Measurements from ENCODE around the gene CYSTM1. TPM values are rescaled to one million over a fixed set of nuclear protein-coding genes. Genes with fewer than 3 reads are reported as not detected.

CYSTM1 gene
- total RNA-seq, 1 donor from 2014 or later = 14.8 TPM

DNA sequence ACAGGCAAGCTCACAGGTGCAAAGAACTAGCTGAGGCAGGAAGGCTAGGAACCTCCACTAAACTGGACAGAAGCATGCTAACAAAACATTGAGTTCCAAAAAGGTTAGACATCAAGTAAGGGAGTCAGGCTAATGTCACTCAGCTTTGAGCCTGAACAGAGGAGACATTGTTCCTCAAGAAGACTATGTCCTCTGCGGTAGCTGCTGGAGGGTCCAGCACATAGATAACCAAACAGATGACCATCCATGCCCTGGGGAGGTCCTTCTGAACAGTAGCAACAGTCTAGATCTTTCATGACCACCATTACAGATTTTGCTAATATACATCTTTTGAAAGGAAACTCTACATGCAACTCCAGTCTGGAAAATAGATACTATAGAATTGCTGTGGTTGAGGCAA lies 57.7 kb downstream of the CYSTM1 start:
- intact Hi-C loops (cut with micrococcal nuclease) = no loop called here

GRCh38 chr5:140234377-140234989 lies 59.5 kb downstream of the CYSTM1 start:
- intact Hi-C loops (cut with micrococcal nuclease) = no loop called here

DNA sequence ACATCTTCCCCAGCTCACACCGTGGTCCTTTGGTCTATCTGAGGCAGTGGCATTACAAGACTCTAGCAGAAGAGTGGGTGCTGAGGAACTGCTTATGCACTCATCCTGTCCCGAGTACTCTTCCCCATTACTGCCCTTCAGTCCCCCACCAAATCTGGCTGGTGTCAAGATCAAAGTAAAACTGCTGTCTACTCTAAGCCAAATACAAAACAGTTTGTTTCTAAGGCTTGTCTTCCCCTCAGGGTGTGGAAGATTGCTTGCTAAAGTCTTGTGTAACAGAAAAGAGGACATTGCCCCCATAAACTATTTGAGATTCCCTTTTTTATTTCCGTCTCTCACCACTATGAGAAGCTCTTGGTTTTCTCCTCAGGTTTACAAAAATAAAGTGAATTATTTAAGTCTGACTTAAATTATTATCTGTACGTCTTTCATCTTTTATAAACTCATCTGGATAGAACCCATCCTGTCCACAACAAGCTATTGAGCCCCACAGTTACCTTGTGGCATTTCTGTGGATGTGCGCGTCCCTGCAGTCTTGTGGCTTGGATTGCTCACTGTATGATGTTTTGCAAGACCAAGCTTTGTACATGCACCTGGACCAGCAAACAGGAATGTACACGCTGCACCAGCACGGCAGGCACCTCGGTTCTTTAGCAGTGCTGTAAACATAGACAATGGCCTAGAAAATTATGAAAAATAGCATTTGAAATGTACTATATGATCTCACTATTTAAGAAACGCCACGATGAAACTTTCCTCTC lies 61.0 kb downstream of the CYSTM1 start:
- intact Hi-C loops (cut with micrococcal nuclease) = no loop called here

- intact Hi-C loops (cut with micrococcal nuclease) = no loop called here
Observed at GRCh38 chr5:140236891-140237598, 62.1 kb downstream of the CYSTM1 start.

DNA sequence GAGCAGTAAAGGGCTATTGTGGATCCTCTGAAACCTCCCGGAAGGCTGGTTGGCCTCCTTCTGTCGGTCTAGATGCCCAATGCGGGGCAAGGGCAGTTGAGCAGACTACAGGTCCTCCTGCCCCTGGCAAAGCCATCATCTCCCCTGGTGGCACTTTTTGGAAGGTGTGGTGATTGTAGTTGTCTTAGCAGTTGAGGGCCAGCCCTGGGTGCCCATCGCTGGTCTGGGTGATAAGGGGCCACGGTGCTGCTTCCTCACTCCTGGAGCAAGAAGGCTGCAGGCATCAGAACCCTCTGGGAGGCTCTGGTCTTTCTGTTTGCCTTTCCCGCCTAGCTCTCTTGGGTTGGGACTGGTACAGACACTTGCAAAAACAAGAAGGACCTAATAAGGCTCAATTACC lies 63.8 kb downstream of the CYSTM1 start:
- intact Hi-C loops (cut with micrococcal nuclease) = no loop called here

DNA sequence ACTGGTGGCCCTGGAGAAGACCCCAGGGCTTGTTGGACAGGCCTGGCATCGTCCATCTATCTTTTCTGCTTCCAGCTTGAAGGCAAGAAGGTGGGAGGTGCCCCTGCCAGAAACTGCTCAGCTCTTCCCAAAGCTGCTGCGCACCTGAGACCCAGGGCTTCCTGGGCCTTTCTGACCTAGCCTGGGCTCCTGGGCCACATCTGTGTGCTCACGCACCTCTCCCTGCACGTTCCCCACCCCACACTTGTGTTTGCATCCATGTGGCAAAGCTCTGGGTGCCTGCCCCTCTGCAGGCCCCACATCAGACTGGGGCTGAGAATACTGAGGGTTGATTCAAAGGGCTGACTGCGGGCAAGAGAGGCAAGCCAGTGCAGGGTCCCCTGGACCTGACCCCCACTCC lies 64.5 kb downstream of the CYSTM1 start:
- intact Hi-C loops (cut with micrococcal nuclease) = no loop called here

DNA sequence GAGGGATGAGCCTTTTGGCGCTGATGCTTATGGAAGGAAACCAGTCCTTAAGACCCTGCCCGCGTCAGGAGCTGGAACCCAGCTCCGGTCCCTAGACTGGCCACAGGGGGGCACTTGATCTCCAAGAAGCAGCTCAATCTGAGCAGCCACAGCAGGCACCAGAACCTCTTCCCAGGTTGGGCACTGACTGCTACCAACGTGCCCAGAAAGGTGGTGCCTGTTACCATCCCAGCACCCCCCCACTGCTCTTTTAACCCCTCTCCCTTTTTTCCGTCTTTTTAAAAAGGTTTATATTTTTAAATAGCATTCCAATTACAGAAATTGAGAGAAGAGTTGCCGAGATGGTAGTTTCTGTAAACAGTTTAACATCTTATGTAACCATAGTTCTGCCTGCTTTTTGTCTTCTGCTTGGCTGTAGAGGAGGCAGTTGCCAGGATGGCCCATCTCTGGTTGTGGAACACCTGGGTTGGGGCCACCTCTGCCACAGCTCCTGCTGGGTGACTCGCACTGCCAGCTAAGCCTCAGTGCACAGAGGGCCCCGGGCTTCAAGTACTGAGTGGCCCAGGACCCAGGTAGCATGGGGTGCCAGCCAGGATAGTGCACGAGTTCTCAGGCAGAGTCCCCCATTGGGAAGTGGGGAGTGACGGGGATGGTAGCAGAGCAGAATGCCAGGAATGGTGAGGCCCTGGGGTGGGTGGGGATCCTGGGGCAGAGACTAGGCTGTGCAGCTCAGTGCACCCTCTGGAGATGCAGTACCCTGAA lies 65.1 kb downstream of the CYSTM1 start:
- intact Hi-C loops (cut with micrococcal nuclease) = loop anchor here (1.0 to 5.0 kb wide), 5 partner anchors 111 to 480 kb away; partner anchors contain the start of genes EIF4EBP3 and PURA

DNA sequence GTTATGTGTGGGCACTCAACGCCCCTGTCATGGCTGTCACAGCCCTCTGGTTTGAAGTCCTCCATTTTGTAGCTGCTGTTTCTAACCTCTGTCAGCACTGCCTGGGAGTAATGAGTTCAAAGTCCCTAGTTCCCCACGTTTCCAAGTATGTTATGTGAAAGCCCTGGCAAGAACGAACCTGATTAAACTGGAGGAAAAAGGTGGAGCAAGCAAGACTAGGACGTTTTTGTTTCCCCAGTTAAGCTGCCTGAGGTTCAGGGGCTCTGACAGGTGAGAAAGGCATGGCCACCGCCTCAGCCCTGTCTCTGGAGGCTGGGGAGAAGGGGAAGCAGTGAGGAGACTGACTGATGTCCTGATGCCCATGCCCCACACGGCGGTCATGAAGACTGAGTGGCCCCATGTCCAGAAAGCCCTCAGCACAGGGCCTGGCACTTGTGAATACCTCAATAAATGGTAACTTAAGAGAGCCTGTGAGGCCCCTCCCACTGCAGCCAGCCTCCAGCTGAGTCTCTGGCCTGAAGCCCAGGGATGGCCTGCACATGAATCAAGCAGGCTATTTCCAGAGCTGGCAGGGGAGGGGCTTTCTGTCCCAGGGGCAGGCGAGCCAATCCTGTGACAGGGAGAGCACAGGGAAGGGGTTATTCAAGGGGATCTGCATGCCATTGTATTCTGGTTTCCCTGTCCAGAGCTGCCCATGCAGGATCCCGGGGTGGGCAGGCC lies 66.2 kb downstream of the CYSTM1 start:
- intact Hi-C loops (cut with micrococcal nuclease) = loop anchor here (1.0 to 5.0 kb wide), 5 partner anchors 110 to 479 kb away; partner anchors contain the start of genes EIF4EBP3 and PURA

- intact Hi-C loops (cut with micrococcal nuclease) = loop anchor here (5.0 kb wide), 2 partner anchors 130 to 305 kb away; partner anchors contain the start of genes EIF4EBP3 and PURA
Observed at GRCh38 chr5:140242099-140242498, 67.1 kb downstream of the CYSTM1 start.

DNA sequence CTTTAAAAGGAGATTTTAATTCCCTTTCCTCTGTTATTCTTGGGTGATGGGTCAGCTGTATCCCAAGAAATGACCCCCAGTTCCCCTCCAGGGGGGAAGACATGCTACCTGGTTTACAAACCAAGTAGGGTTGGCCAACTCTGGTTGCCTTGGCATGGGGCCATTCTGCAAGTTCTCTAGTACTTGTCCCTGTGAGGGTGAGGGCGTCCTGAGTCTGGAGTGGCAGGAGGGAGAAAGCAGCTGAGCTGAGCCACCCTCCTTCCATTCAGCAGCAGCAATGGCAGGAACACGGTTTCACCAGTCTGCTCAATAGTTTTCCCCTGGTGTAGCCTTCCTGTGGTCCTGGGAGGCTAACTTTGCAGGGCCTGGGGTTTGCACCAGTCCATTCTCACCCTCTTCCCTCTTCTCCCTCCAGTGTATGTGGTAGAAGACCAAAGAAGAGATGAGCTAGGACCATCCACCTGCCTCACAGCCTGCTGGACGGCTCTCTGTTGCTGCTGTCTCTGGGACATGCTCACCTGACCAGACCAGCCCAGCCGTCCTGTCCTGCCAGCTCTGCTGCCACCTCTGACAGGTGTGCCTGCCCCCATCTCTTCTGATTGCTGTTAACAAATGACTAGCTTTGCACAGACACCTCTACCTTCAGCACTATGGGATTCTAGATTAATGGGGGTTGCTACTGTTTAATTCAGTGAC lies 68.0 kb downstream of the CYSTM1 start:
- intact Hi-C loops (cut with micrococcal nuclease) = loop anchor here (5.0 kb wide), 2 partner anchors 131 to 304 kb away; partner anchors contain the start of genes EIF4EBP3 and PURA

DNA sequence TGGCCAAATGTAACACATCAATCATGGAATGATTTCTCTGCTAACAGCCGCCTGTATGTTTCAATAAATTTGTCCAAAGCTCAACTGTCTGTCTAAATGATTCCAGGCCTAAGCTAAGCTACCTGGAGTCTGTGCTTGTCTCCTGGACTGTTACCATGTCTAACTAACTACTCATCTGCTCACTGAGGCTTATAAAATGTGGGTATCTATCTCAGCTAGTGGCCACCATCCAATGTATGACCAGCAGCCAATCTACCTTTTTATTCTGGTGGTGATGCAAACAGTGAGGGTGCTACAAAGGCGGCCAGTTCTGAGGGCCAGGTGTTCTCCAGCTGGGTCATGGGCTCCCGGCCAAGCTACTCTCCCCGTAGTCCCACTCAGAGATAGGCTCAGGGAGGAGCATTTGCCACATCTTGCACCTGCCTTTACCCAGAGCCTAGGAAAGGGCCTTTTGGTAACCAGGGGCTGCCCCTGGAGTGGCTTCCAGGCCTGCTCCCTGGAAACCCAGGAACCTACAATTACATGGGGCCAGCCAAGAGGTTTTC lies 68.8 kb downstream of the CYSTM1 start:
- intact Hi-C loops (cut with micrococcal nuclease) = loop anchor here (1.0 to 5.0 kb wide), 9 partner anchors 60 to 477 kb away; partner anchors contain the start of genes ANKHD1, EIF4EBP3, HBEGF and PFDN1

DNA sequence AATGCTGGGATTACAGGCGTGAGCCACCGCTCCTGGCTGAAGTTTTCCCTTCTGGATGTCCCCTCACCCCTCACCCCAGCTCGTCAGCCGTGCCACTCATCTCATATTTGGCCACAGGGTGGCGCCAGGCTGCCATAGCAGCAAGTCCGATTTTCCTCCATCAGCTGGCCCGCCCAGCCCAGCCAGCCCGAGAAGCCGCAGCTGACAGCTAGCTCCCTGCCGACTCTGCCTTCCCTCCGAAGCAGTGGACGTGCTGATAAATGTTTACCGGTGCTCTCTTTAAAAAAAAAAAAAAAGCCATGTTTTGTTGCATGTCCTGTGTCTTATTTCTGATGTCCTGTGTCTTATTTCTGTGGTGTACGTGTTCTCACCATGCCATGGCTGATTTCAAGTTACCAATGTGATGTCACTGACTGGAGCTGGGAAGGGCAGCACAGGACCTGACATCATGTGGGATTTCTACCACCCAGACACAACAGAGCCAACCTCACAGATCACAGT lies 69.6 kb downstream of the CYSTM1 start:
- intact Hi-C loops (cut with micrococcal nuclease) = loop anchor here (1.0 to 5.0 kb wide), 9 partner anchors 59 to 476 kb away; partner anchors contain the start of genes ANKHD1, EIF4EBP3, HBEGF and PFDN1

DNA sequence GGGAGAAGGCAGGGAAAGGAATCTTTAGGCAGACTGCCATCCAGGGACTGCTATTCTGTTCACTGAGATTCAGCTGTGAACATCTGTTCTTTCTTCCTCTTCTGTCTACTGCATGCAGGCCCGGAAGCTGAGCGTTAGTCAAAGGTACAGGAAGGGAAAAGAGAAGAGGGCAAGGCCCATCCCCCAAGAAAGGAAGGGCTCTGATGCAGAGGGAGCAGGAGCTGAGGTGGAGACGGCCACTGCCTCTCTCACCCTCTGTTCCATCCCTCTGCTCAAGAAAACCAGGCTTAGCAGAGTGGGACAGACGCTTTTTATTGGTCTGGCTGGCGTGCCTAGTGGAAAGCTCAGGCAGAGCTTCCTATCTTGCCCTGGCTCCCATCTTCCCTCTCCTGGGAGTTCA lies 70.4 kb downstream of the CYSTM1 start:
- intact Hi-C loops (cut with micrococcal nuclease) = loop anchor here (2.0 kb wide), 1 partner anchor 393 kb away; the partner anchor contains the start of gene TMCO6

DNA sequence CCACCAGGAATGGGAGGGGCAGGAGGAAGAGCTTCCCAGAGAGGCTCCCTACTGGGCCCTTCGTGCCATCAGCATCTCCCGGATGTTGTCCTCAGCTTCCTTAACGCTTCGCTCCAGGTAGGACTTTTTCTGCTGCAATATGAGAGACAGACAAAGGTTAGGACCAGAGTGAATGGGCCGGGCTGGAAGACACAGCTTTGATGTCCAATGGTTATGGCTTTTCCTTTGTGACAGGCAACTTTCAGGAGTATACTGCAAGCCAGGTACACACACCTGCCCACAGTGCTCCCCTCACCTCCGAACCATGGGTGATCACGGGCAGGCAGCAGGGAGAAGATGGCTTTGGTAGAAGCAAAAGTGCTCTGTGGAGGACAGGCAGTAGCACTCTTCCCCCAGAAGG lies 70.9 kb downstream of the CYSTM1 start:
- intact Hi-C loops (cut with micrococcal nuclease) = loop anchor here (2.0 kb wide), 1 partner anchor 393 kb away; the partner anchor contains the start of gene TMCO6

DNA sequence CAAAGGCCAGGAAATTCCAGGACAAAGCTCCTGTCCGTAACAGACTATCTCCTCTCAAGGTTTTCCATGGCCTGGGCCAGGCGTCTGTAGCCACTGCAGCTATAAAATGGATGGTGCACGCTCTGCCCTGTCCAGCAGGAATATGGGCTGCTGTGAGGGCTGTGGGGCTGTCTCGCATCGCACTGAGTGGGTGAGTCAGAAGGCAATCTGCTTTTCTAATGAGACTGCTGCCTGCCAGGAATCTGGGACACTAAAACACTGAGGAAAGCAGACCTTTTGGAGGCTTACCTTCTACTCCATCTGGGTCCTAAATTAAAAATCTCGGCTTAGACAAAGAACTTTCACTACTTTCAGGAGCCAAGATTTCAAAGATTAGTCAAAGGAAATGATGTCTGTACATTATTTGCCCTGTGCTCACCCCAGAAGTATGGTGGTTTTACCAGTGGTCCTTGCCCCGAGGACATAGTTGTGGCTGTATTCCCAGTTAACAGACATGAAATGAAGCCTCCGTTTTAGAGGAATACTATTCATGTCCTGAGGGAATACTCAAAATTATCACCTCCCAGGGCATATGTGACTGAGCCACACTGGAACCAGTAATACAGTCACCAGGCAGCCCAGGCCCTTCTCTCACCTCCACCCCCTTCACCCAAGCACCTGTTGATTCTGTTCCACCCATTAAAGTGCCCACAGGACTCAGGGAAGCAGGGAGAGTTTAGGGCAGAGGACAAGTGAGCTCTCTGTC lies 71.6 kb downstream of the CYSTM1 start:
- intact Hi-C loops (cut with micrococcal nuclease) = no loop called here

DNA sequence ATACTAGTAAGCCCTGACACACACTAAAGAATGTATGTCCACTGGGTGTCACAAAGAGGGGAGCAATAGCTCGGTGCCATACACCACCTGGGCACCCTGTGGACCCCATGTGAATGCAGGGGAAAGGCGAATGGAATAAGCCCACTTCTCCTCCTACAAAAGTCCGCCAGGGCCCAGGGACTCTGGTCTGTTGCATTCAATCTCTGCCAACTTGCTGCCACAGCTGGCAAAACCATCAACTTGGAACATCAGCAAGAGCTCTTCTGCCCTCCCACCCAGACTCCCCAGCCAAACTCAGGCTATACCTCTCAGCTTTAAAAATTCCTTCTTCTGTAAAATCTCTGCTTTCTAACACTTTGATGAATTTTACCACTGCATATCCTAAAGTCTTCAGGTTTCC lies 73.4 kb downstream of the CYSTM1 start:
- intact Hi-C loops (cut with micrococcal nuclease) = no loop called here

- intact Hi-C loops (cut with micrococcal nuclease) = no loop called here
Observed at GRCh38 chr5:140249536-140249935, 74.5 kb downstream of the CYSTM1 start.

- intact Hi-C loops (cut with micrococcal nuclease) = loop anchor here (2.0 kb wide), 1 partner anchor 14 kb away; no protein-coding TSS in a partner anchor
Observed at GRCh38 chr5:140250386-140250785, 75.4 kb downstream of the CYSTM1 start.

Data from T-helper 1 cell treated with Interleukin-12 subunit alpha and Interleukin-12 subunit beta and Interleukin-4 antibody, amounts not matched to agents 30 ng/mL and 1 ng/mL, for 36 hours (primary cell).